ENCODE measurements around the gene AMER1.
"Not testable (repeated sequence)": the region's sequence is repeated elsewhere in the genome, so short reads cannot be mapped to it uniquely, and the experiment has no call there.

The AMER1 gene

DNA sequence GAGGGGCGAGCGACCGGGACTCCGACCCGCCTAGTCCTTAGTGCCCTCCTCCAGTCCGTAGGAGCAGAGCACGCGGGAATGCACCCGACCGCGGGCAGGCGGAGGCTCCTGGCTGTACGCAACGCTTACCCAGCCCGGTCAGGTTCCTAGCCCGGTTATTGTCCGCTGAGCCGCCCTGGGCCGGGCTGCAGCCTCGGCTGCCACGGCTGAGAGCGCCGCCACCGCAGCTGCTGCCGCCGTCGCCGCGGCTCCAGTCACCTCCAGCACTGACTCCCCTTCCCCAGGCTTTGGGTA, at the start of gene AMER1:
Gene AMER1, minus strand, starts transcription at position 268 of the 294 bp plus-strand sequence. CDS start 12,422 bp downstream, outside the sequence.
- DNase-seq (ENCODE audit: low spot score) = no peak

DNA sequence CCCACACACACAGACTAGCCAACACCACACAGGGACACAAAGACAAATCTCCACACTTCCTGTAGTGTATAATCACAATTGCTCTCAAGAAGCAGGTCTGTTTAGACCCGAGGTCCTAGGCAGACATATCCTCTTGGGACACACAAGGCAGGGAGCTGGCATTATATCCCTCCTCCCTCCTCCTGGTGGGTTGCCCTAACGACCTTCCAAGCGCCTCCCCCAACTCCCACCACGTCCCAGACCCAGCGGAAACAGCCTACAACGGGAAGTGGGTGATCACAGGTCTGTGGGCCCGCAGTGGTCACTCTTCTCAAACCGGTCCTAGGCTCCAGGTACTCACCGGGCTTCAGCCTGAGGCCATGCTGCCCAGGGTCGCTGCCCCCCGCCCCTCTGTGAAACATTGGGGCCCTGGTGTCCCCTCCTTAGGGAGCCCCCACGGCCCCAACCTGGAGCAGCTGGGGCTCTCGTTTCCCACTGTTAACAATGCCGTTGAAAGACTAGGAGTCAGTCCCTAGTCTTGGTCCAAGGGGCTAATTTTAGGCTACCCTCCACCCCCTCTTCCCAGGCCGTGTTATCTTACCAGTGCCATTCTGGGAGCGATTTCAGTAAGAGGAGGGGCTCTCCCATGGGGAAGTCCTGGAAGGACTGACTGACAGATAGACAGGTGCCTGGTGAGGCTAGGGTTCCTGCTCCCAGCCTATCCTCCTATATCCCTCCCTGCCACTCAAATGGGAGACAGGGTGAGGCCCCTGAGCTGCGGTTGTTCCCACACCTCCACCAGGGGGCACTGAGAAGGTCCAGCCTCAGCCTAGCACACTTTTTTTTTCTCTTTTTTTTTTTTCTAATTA, 24.8 kb upstream of the AMER1 start, which contains the start of gene ASB12:
Gene ASB12, minus strand, starts transcription at position 485 of the 848 bp plus-strand sequence. CDS start 4,957 bp downstream, outside the sequence.
- DNase-seq (ENCODE audit: low spot score) = no peak

DNA sequence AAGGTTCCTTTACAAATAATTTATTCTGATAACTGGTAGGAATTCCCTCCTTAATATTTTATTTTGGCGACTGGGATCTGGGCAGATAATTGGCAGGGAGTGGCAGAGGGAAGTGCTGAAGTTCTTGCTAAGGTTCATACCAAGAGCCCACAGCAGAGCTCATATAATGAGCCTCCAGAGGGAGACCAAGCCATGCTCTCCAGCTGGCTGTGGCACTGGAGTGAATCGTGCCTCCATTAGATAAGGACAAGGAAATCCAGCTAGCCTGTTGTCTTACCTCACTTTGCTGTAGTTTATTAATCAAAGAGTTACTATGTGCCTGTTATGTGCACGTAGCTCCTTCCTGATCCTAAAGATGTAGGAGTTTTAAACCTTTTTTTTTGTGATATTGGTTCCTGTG, 23.6 kb upstream of the AMER1 start:
- no peak for DNase-seq (ENCODE audit: low spot score)

DNA sequence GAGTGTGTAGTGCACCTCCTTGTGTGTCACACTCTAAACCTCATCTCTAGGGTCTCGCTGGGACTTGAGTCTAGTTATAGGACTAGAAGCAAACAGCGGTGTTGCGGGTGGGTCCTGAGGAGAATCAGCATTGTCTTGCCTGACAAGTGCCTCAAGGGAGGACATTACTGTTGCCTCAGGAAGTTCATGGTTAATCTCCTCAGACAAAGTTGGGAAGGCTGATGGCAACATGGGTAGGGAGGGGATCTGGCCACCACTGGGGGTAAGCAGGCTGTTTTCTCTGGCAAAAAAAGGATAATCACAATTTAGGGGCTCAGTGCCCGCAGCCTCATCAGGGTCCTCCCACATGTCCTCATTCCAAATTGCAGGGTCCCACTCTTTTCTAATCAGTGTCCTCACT, 12.5 kb upstream of the AMER1 start:
- no peak for DNase-seq (ENCODE audit: low spot score)

DNA sequence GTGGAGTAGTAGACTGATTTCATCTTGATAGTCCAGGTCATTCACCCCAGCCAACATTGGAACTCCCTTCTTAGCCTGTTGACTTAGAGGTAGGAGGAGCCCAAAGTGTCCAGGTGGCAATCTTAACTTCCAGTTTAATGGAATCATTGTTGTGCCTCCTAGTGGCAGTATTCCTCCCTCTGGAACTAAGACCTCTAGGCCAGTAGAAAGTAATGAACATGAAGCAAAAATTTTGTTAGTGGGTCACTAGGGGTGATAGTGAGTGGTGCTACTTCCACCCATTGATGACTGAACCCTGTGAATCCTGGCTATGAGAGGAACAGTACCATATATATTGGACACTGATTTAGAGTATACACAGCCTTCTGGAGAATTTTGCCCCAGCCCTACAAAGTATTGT, 8.5 kb upstream of the AMER1 start:
- not testable (repeated sequence) for DNase-seq (ENCODE audit: low spot score)

DNA sequence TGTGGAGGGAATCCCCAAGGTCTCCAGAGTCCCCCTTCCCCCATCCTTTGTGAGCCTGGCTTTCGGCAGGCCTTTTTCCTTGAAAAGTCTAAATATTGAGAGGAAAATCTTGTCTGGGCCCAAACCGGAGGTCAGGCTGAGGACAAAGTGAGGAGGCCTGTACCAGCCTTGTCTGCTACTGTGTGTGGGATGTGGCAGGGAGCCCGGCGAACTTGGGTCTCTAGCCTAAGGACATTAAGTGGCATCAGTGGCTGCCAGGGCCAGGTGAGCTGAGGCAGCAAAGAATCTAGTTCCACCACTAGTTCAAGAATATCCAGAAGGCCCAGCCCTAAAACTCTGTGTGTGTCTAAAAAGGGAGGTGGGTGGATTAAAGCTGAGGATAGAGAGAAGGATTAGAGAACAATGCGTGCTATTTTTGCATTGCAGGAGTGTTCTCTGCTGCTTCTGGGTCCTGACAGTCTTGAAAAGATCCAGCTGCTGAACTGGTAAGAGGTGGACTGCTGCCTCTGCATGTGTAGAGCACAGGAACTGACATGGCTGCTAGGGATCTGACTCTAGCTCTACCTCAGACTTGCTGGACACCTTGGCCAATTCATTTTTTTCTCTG, 1.2 kb upstream of the AMER1 start:
- no peak for DNase-seq (ENCODE audit: low spot score)

DNA sequence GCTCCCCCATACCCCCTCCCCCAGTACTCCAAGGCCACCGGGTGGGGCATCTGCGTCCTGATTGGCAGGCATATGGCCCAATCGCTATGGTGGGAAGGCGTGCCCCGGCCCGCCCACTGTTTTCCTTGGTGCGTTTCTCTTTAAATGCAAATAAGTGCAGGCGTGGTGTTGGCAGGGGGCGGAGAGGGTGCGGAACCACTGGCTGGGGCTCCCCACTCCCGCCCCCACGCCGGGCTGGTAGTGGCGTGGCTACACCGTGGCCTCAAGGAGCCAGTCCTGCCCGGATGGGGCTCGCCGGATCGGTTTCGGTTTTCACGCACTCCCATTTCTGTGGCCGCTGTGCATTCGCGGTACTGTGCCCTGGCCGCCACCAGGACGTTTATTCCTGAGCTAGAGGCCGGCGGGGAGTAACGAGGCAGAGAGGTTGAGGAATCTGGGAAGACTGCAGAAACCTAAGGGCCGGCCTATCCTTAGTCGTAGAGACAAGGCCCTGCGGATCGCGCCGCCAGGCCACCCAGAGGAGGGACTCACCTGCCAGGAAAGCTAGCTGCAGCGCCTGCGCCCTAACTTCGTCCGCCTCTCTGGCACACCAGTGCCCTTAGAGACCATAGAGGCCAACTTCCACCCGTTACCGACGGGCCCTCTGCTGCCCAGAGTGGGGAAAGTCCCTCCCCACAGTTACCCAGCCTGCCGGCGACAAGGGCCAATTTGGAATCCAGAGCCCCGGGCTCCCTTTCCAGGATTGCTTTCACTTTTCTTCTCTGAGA, 410 bp upstream of the AMER1 start:
- peak; percentile 60 for DNase-seq (ENCODE audit: low spot score)

DNA sequence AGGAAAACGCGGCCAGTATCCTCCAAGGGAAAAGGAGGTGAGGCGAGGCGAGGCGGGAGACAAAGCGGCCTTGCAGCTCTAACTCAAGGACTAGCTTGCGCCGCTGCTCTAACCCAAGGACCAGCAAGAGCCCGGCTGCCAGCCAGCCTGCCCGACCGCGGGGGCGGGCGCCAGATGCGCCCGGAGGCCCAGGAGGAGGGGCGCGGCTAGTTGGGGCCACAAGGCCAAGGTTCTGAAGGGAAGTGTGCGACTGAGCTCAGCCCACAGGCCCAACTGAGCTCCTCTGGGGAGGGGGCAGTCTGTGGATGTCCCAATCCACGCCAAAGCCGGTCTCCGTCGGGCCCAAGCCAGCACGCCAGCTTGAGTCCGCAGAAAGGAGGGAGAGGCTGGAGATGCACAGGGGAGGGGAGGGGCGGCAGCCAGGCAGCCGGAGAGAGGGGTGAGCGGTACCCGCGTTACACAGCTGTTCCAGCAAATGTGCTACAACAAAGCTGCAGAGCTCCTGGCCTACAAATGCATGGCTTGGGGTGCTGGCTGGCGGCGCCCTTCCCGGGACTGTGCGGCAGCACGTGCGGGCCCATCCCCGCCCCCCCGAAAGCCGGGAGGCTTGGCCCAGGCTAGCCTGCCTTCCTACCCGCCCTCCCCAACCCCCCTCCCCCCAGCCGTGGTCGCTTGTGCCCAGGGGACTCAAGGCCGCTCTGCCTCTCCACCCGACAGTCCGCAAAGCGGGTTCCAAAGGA, 637 bp downstream of the AMER1 start:
- no peak for DNase-seq (ENCODE audit: low spot score)

DNA sequence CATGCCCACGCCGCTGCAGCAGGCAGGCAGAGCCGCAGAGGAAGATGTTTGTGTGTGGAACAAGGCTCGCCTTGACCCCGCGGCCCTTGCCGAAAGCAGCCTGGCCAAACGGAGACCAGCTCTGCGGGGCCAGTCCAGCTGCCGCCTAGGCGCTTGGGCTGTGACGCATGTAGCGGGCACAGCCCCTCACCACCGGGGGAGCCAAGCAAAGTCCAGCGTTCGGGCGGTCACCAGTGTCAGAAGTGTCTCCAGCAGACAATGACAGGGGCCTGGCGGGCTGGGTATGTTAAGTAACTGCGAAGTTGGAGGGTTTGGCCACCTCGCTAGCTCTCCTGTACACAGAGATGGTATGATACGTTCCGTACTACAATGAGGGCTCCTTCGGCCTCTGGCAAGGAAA, 1.3 kb downstream of the AMER1 start:
- DNase-seq (ENCODE audit: low spot score) = peak; percentile 5

DNA sequence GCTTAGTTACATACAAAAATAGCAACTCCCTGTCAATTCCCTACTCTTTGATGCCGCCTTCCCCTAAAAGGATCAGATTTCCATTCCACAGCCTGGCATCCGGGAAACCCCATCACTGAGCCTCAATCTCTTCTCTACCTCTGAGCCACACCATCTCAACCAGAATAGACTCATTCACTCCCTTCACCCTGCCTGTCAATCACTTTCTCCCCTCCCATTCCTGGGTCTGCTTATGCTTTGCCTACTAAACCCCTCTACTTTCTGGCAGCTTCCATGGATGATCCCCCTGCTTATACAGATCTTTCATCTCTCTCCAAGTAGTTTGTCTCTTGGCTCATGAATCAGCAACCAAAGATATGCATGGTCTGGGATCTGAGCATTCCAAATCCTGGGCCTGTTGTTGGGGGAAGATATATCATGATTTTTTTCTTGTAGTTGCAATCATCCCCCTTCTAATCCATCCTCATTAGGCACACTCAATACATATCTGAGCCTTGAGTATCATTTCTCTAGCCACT, 2.6 kb downstream of the AMER1 start:
- no peak for DNase-seq (ENCODE audit: low spot score)

DNA sequence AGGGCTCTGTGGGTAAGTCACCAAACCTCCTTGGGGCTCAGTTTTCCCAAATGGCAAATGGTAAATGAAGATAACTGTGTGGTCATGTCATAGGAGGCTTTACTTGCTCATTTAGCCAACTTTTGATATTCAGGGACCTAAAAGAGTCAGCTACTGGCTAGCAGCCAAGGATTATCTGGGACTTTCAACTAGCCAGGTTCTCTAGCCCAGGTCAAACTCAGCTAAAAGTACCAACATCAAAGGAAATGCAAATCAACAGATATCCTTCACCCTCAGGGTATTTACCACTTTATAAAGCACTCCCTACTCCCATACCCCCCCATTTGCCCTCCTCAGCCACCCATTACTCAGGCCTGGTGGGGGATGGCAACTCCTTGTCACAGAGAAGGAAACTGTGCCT, 7.5 kb downstream of the AMER1 start:
- no peak for DNase-seq (ENCODE audit: low spot score)

DNA sequence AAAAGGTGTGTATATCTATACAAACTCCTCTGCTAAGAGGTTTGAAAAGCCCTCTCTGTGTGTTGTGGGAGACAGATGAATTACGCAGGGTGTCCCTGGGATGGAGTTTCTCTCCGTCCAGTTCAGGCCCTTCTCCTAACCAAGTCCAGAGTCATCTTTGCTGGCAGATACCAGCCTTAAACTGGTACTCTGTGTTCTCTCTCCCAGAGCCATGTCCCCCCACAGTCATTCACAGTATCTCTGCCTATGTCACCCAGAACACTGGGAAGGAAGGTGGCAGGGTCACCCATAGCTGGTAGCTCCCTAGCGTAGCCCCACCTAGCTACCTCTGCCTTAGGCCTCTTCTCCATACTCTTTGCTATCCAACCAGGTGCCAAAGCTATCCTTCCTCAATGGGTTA, 8.9 kb downstream of the AMER1 start:
- DNase-seq (ENCODE audit: low spot score) = no peak

DNA sequence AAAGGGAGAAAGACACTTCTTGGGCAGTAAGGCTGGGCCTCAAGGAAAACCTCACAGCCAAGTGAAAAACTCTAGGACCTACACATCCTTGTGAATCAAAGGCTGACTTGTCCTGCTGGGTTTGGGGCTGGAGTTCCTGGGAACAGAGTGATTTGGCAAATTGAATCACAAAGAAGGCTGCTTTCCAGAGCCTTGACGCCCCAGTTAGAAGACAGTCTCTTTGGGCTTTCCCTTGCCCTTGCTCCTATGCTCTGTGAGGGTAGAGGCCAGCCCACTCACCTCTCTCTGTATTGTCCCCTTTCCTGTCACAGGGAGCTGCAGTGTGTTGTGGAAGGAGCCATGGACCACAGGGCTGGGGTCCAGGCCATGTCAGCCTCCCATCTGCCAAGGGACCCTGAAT, 9.6 kb downstream of the AMER1 start:
- DNase-seq (ENCODE audit: low spot score) = no peak

DNA sequence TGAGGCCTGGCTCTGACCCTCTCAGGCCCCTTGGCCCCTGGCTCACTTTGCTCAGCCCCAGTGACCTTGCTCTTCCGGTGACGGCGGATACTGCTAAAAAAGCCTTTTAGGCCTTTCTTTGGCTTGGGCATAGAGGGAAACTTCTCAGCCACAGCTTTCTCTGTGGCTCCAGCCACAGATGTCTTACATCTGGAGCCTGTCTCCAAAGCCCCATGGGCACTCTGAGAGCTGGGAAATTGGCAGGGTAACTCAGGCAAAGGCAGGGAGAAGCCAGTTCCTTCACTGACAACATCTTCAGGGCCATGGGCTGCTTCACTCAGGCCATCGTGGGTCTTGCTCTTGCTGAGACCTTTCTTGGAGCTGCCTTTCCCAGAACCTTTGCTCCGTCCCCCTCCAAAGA, 12.8 kb downstream of the AMER1 start:
- no peak for DNase-seq (ENCODE audit: low spot score)

DNA sequence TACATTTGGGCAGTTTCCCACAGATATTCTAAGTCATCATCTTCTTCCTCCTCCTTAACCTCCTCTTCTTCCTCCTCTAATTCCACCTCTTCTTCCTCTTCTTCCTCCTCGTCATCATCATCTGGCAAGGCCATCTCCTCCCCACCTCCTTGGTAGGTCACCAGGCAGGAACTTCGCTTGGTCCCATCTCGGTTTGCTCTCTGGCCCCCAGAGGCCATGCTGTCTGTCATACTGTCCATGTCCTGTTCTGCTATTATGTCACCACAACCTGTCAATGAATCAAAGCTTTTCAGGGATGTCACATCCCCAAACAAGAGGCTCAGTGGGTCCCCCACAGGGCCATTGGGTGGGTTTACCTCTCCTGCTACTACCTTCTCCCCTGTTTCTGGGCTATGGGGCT, 13.5 kb downstream of the AMER1 start:
- DNase-seq (ENCODE audit: low spot score) = no peak

DNA sequence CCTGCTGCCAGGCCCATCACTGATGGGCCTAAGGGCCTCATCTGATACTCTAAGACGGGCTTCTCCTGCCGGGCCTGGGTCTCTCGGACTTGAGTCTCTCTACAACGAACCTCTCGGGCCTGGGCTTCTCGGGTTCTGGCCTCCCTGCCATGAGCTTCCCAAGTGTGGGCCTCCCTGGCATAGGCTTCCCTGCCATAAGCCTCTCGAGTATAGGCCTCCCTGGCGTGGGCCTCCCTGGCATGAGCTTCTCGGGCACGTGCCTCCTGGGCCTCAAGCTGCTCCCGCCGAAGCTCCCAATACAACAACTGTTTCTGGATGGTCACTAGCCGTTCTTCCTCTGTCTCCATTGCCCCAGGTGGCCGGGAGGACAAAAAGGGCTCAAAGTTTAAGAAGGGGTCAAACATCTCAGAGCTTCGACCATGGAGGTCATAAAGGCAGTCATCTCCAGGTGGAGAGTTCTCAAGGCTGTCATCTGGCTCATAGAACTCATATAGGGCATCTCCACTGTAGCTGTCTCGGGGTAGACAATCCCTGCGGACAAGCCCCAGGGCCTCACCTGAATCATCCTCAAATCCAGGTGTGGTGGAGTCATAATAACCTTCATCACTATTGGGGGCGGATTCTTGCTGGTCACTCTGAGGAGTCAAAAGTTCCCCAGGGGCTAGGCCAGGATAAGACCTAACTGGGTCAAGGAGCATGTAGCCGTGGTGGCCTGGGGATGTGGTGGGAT, 14.1 kb downstream of the AMER1 start:
- DNase-seq (ENCODE audit: low spot score) = no peak

DNA sequence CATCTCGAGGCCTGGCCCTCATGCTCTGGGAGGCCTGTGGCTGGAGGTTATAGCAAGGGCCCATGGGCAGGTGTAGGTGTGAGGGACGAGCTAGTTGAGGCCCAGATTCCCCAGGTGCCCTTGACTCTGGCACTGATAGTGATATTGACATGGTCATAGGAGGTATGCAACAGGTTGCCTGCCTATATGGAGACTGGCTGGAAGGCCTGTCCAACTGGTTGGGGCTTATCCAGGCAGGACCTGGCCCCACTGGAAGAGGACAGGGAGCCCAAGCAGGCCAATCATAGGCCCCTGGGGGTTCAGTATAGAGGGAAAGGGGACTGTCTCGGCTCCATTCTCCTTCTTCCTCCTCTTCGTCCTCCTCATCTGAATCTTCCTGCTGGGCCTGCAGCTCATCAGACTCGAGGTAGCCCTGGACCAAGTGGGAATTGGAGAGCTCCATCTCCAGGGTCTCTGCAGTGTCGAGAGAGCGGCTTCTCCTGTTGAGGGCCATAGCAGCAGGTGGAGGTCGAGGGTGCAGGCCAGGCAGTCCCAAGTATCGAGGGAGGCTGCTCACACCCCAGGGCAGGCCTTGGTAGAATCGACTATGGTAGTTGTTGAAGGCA, 15.3 kb downstream of the AMER1 start:
- DNase-seq (ENCODE audit: low spot score) = no peak

DNA sequence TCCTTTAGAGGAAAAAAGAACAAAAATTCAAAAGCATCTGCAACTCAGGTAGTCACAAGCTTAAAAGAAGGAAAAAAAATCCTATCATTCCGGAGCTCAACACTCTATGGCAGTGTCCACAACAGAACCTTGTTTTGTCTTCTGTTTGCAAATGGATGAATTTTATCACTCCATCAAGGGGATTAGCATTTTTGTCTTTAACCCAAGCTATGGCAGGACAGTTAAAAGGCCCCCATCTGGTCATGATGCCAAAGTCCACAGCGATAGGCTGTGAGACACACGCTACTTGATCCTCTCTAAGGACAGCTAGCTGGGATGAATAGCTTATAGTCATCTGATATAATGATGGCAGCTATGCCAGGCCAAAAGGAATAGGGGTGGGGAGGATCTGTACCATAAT, 16.6 kb downstream of the AMER1 start:
- no peak for DNase-seq (ENCODE audit: low spot score)

DNA sequence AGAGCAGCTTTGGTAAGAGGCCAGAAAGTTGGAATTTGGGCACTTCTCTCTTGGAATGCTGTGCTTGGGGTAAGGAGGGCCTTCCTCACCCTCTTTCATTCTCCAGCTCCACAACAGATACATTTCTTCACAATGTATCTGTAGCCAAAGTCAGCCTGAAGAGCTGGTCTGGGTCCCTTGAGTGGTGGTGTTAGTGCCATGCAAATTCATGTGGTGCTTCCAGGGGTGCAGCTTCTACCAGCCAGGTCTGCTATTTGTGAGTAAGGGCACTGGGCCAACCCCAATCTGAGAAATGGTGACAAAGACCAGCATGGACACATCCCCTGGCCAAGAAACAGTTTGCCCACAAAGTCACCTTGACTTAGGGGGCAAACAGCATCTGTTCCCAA, 17.8 kb downstream of the AMER1 start:
- no peak for DNase-seq (ENCODE audit: low spot score)

DNA sequence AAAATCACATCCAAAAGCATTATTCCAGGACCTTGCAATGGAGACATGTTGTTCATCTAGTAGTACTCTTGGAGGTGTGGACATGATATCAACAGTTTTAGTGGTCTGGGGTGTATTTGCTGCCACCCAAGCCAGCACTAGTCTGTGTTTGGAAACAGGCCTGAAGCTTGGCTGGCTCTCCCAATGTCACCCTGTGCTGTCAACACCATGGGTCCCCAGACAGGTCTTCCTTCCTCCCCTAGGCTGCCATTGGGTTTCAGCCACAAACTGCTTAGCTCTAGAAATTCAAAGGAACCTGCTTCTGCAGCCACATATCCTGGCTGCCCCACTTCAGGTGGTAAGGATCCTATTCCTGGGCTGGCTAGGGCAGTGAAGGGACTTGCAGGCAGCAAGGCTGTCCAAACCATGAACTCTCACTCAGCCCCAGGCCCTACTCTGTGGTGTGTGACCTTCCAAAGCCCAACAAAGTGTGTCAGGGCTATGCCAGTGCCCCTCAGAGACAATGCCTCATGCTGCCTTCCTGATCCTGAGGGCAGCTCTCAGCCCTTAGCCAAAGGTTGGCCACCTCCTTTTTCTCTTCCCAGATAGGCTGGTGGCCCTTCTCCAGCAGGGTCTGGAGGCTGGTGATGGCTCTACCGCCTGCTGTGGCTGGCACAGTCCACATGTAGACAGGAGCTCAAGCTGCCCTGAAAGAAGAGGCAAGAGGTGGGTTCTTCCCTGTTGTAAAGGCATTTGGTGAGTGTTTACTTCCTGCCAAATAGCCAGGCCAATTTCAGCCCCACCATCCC, 18.3 kb downstream of the AMER1 start:
- no peak for DNase-seq (ENCODE audit: low spot score)

All from kidney capillary endothelial cell (primary cell).